ENCODE measurements around the gene FRMD1.

DNA sequence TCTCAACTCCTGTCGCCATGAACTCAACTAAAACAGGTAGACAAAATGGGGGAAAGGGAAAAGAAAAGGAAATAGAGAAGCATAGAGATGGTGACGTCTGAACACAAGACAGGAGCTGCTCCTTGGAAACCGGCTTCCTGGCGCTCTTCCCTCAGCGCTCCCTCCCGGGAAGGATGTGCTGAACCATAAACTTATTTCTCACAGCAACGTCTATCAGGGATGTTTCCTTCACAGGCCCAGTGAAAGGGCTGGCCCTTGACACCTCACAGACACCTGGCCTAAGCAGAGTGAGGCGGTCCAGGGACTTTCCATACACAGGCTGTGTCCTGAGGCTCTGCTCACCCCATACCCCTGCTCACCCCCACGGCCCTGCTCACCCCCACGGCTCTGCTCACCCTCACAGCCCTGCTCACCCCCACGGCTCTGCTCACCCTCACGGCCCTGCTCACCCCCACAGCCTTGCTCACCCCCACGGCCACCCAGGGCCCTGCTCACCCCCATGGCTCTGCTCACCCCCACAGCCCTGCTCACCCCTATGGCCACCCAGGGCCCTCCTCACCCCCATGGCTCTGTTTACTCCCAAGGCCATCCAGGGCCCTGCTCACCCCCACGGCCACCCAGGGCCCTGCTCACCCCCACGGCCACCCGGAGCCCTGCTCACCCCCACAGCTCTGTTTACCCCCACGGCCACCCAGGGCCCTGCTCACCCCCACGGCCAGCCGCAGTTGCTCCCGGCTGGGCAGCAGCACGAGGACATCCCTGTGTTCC lies 653 bp downstream of the FRMD1 start:
- no peak for TF ChIP-seq TAF1 (IDR thresholded peaks at IDR 0.05; ENCODE audit: borderline replicate concordance, insufficient read depth, low read length)
- TF ChIP-seq REST (IDR thresholded peaks at IDR 0.05; ENCODE audit: insufficient read depth in 1 of 2, low read depth in 2 of 2, low read length in 2 of 2): no peak

All from PFSK-1 (cell line).